ENCODE results near the gene ADSL. TPM values are rescaled to one million over a fixed set of nuclear protein-coding genes. Genes with fewer than 3 reads are reported as not detected.
A peak's percentile ranks its signal among the peaks of the same experiment; 100 is the strongest.

Gene ADSL
- total and polyA plus RNA-seq, 7 donors: 114 to 170 (median 147) TPM

DNA sequence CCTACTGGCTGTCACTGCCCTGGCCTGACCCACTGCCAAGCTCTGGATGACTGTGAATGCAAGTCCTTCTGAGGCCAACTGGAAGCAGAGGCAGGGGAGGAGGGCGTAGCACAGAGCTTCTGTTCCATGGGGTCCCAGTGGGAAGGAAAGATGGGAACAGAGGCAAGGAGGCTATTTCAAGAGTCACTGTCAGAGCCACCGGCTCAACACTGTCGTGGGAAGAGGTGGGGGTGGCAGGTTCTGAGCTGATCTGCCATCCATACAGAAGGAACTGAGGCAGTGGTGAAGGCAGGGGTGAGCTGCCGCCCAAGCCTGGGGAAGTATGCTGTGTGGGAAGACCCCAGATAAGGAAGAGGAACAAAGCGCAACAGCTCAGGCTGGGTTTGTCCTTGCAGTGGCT lies 78.8 kb downstream of the ADSL start:
- ATAC-seq (no peak), DNase-seq (no peak)
- H3K36me3 ChIP-seq (ENCODE audit: insufficient read depth in 1 of 2, low read depth in 1 of 2): peaks cover 2 to 57% of the 10 kb centered on the region in 2 donors
- H3K4me1 ChIP-seq: peaks cover 52% of the 10 kb centered on the region
- H3K27ac ChIP-seq: peak overlapping the region; percentile 82
- no peaks in the 10 kb centered on the region for H3K27me3 ChIP-seq (ENCODE audit: insufficient read depth in 3 of 3, low read length in 2 of 3)
- intact Hi-C loops (cut with DNase I): loop anchor here in 1 of 2 donors (5.0 to 10.0 kb wide), 2 partner anchors 53 to 330 kb away; partner anchors contain the start of gene SGSM3
- WGBS, 3 donors: 73 to 80% (median 76%) methylated on average over 5 of the region's 5 CpGs
- H3K9me3 ChIP-seq: no peaks in the 10 kb centered on the region
- no peak overlapping the region for H3K4me3 ChIP-seq
- TF ChIP-seq, protein P1, sequence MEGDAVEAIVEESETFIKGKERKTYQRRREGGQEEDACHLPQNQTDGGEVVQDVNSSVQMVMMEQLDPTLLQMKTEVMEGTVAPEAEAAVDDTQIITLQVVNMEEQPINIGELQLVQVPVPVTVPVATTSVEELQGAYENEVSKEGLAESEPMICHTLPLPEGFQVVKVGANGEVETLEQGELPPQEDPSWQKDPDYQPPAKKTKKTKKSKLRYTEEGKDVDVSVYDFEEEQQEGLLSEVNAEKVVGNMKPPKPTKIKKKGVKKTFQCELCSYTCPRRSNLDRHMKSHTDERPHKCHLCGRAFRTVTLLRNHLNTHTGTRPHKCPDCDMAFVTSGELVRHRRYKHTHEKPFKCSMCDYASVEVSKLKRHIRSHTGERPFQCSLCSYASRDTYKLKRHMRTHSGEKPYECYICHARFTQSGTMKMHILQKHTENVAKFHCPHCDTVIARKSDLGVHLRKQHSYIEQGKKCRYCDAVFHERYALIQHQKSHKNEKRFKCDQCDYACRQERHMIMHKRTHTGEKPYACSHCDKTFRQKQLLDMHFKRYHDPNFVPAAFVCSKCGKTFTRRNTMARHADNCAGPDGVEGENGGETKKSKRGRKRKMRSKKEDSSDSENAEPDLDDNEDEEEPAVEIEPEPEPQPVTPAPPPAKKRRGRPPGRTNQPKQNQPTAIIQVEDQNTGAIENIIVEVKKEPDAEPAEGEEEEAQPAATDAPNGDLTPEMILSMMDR (IDR thresholded peaks at IDR 0.05): no peak

DNA sequence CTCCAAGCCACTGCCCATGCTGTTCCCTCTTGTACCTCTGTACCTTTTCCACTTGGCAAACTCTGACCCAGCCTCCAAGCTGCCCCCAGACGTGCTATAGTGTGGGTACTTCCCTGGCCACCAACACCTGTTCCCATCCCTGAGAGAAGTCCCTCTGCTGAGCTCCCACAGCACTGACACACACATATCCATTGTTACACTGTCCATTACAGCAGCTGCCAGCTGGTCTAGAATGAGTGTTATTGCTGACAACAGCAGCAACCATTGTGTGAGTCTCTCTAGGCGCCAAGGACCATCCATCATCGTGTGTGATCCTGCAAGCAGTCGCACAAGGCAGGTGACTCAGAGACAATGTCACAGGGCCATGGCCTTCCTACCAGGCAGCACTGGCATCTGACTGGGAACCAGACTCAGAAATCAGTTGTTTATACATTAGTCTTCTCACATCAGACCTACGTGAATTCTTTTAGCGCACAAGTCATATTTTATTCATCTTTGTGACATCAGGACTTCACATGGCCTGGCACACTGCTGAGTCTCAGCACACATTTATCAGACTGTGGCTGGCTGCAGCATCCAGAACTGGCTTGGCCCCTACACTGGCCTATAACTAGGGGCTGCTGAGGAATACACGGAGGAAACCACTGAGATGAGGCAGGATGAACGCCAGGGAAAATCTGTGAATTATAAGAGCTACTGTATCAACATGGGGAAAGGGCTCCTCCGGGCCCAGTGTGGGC lies 80.5 kb downstream of the ADSL start:
- intact Hi-C loops (cut with DNase I): loop anchor here in 1 of 2 donors (5.0 to 10.0 kb wide), 2 partner anchors 54 to 328 kb away; partner anchors contain the start of gene SGSM3
- H3K4me3 ChIP-seq: no peak overlapping the region
- peaks cover 2 to 50% of the 10 kb centered on the region in 2 donors for H3K36me3 ChIP-seq (ENCODE audit: insufficient read depth in 1 of 2, low read depth in 1 of 2)
- DNase-seq (peak; percentile 71 to 76), ATAC-seq (peak; percentile 79 to 90 (median 88))
- peaks cover 59% of the 10 kb centered on the region for H3K4me1 ChIP-seq
- no peaks in the 10 kb centered on the region for H3K9me3 ChIP-seq
- peak overlapping the region; percentile 82 for H3K27ac ChIP-seq
- H3K27me3 ChIP-seq (ENCODE audit: insufficient read depth in 3 of 3, low read length in 2 of 3): no peaks in the 10 kb centered on the region
- TF ChIP-seq, protein P1 (IDR thresholded peaks at IDR 0.05): no peak
- 30 to 53% (median 38%) methylated on average over 9 of the region's 9 CpGs for WGBS, 3 donors

DNA sequence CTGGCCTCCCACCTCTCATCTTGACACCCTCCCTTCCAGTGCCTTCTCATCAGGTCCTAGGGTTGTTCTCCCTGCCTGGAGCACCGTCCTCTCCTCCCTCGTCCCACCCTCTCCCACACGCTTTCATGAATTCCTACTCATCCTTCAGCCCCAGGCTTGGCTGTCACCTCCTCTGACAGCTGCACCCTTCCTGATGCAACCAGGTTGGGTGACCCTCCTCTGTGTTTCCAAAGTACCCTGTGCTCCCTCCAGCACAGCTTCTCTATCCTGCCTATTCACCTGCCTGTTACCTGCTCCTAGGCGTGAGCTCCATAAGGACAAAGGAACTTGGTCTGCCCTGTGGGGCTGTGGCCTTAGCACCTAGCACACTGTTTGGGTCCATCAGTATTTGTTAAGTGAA lies 82.5 kb downstream of the ADSL start:
- WGBS, 3 donors: 82 to 87% (median 85%) methylated on average over 4 of the region's 4 CpGs
- no peaks in the 10 kb centered on the region for H3K27me3 ChIP-seq (ENCODE audit: insufficient read depth in 3 of 3, low read length in 2 of 3)
- ATAC-seq: no peak
- peaks cover 52% of the 10 kb centered on the region for H3K4me1 ChIP-seq
- TF ChIP-seq, protein P1 (IDR thresholded peaks at IDR 0.05): no peak
- no peak overlapping the region for H3K4me3 ChIP-seq
- intact Hi-C loops (cut with DNase I): loop anchor here in 1 of 2 donors (5.0 to 10.0 kb wide), 2 partner anchors 56 to 326 kb away; partner anchors contain the start of gene SGSM3
- peaks cover 2 to 33% of the 10 kb centered on the region in 2 donors for H3K36me3 ChIP-seq (ENCODE audit: insufficient read depth in 1 of 2, low read depth in 1 of 2)
- DNase-seq: no peak
- no peaks in the 10 kb centered on the region for H3K9me3 ChIP-seq
- H3K27ac ChIP-seq: no peak overlapping the region

DNA sequence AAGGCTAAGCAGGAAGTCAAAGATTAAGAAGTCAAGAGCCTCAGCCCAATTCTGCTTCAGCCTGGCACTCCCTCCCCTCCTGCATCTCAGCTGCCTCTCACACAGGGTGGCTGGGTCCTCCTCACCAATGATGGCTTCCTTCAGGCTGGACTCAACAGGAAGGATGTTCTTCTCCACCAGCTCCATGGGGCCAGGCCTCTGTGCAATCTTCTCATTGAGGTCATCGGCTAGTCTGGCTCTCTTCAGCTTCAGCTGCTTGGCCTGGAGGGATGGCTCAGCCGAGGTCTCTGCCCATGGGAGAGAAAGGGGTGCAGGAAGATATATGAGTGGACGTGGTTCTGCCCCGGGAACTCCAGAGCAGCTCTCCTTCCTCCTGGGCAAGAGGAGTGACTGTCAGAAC lies 83.2 kb downstream of the ADSL start:
- no peak overlapping the region for H3K27ac ChIP-seq
- peaks cover 2 to 33% of the 10 kb centered on the region in 2 donors for H3K36me3 ChIP-seq (ENCODE audit: insufficient read depth in 1 of 2, low read depth in 1 of 2)
- H3K4me1 ChIP-seq: peaks cover 45% of the 10 kb centered on the region
- no peaks in the 10 kb centered on the region for H3K27me3 ChIP-seq (ENCODE audit: insufficient read depth in 3 of 3, low read length in 2 of 3)
- intact Hi-C loops (cut with DNase I): loop anchor here in 1 of 2 donors (5.0 to 10.0 kb wide), 2 partner anchors 57 to 325 kb away; partner anchors contain the start of gene SGSM3
- WGBS, 3 donors: 55 to 78% (median 57%) methylated on average over 4 of the region's 4 CpGs
- TF ChIP-seq, protein P1 (IDR thresholded peaks at IDR 0.05): no peak
- no peaks in the 10 kb centered on the region for H3K9me3 ChIP-seq
- DNase-seq (no peak), ATAC-seq (no peak)
- no peak overlapping the region for H3K4me3 ChIP-seq

Data from psoas muscle (tissue), 8 donors.